OCI-LY1 (cell line): Measurements from ENCODE around the gene MBNL1.
A peak's percentile ranks its signal among the peaks of the same experiment; 100 is the strongest.

Source experiments
- H2AFZ ChIP-seq: fragments of 200-600 bp; sonication (generic), shearing (Covaris generic); 2 replicates; pipeline ENCODE4 v1.6.0; 2014; ENCODE audit warnings: antibody characterized with exemption, mild to moderate bottlenecking, low read length
- H3F3A ChIP-seq: fragments of 200-600 bp; sonication (generic), shearing (Covaris generic); 2 replicates; pipeline ENCODE4 v1.6.0; 2014; ENCODE audit warnings: mild to moderate bottlenecking, antibody characterized with exemption, low read length, moderate library complexity; ENCODE audit not compliant: insufficient read depth
- H3K27ac ChIP-seq: fragments of 200-600 bp; sonication (generic); 2 replicates; pipeline ENCODE4 v1.5.1; 2014; ENCODE audit warnings: low read length, mixed run types, mild to moderate bottlenecking, low read depth; ENCODE audit not compliant: poor library complexity, severe bottlenecking
- H3K27me3 ChIP-seq: fragments of 200-600 bp; sonication (generic); 2 replicates; pipeline ENCODE4 v1.6.0; 2014; ENCODE audit warnings: antibody characterized with exemption, mild to moderate bottlenecking, low read length, moderate library complexity; ENCODE audit not compliant: insufficient read depth
- H3K36me3 ChIP-seq: fragments of 200-600 bp; sonication (generic); 2 replicates; pipeline ENCODE4 v1.6.1; 2014; ENCODE audit warnings: mild to moderate bottlenecking, antibody characterized with exemption, low read length, moderate library complexity, mixed read lengths; ENCODE audit not compliant: insufficient read depth
- H3K4me1 ChIP-seq: fragments of 200-600 bp; sonication (generic); 2 replicates; pipeline ENCODE4 v1.5.1; 2014; ENCODE audit warnings: mild to moderate bottlenecking, low read length, moderate library complexity; ENCODE audit not compliant: insufficient read depth, severe bottlenecking
- H3K4me2 ChIP-seq: fragments of 200-600 bp; sonication (generic), shearing (Covaris generic); 2 replicates; pipeline ENCODE4 v1.6.1; 2014; ENCODE audit warnings: low read length
- H3K4me3 ChIP-seq: fragments of 200-600 bp; sonication (generic); 2 replicates; pipeline ENCODE4 v1.5.1; 2014; ENCODE audit warnings: low read length, low read depth, mild to moderate bottlenecking, mixed read lengths; ENCODE audit not compliant: poor library complexity, severe bottlenecking
- H3K79me2 ChIP-seq: fragments of 200-600 bp; shearing (Covaris generic); 2 replicates; pipeline ENCODE4 v1.6.1; 2016; ENCODE audit warnings: mixed run types, low read length, mixed read lengths; ENCODE audit not compliant: insufficient read depth
- H3K9ac ChIP-seq: fragments of 200-600 bp; sonication (generic), shearing (Covaris generic); 2 replicates; pipeline ENCODE4 v1.6.1; 2014; ENCODE audit warnings: mild to moderate bottlenecking, low read length, mixed read lengths
- H3K9me2 ChIP-seq: fragments of 200-600 bp; sonication (generic), shearing (Covaris generic); 2 replicates; pipeline ENCODE4 v1.6.1; 2014; ENCODE audit warnings: low read depth, mild to moderate bottlenecking, low read length, mixed read lengths
- H3K9me3 ChIP-seq: fragments of 200-600 bp; shearing (Covaris generic); 2 replicates; pipeline ENCODE4 v1.6.1; 2014; ENCODE audit warnings: low read length, mixed read lengths
- H4K20me1 ChIP-seq: fragments of 200-600 bp; sonication (generic), shearing (Covaris generic); 2 replicates; pipeline ENCODE4 v1.6.0; 2016; ENCODE audit warnings: mild to moderate bottlenecking, low read length; ENCODE audit not compliant: insufficient read depth
- CTCF ChIP-seq: fragments of 200-600 bp; sonication (generic), shearing (Covaris generic); IDR thresholded peaks from 2 replicates; pipeline ENCODE4 v1.5.1; 2017; ENCODE audit warnings: mild to moderate bottlenecking, antibody characterized with exemption, low read length, moderate library complexity, mixed read lengths
- EZH2 ChIP-seq: fragments of 200-600 bp; sonication (generic), shearing (Covaris generic); IDR thresholded peaks from 2 replicates; pipeline ENCODE4 v1.8.0; 2017; ENCODE audit warnings: borderline replicate concordance, mixed run types, mild to moderate bottlenecking, antibody characterized with exemption, low read length, moderate library complexity, mixed read lengths

The MBNL1 gene

GRCh38 chr3:152383136-152383606 lies 114.4 kb downstream of the MBNL1 start:
- Histone ChIP-seq H3K36me3 (peaks cover 28% of the 10 kb centered on the region), H3K4me1 (peaks cover 79% of the 10 kb centered on the region), H3K27ac (peak overlapping the region; percentile 21), H2AFZ (no peak overlapping the region), H3K9me3 (no peaks in the 10 kb centered on the region), H3K4me2 (no peak overlapping the region), H3K9ac (no peak overlapping the region), H3K4me3 (no peak overlapping the region), H3F3A (no peaks in the 10 kb centered on the region), H3K79me2 (peaks cover 100% of the 10 kb centered on the region), H4K20me1 (no peaks in the 10 kb centered on the region), H3K27me3 (no peaks in the 10 kb centered on the region), H3K9me2 (no peaks in the 10 kb centered on the region)
- TF ChIP-seq CTCF (no peak), EZH2 (no peak)

GRCh38 chr3:152384412-152384811 lies 115.7 kb downstream of the MBNL1 start:
- Histone ChIP-seq H3K9me3 (no peaks in the 10 kb centered on the region), H4K20me1 (no peaks in the 10 kb centered on the region), H2AFZ (no peak overlapping the region), H3K4me3 (no peak overlapping the region), H3K4me2 (no peak overlapping the region), H3K27ac (no peak overlapping the region), H3K79me2 (peaks cover 100% of the 10 kb centered on the region), H3K9ac (no peak overlapping the region), H3K9me2 (no peaks in the 10 kb centered on the region), H3K36me3 (peaks cover 24% of the 10 kb centered on the region; the same call in 1 of the 2 replicates), H3F3A (no peaks in the 10 kb centered on the region), H3K4me1 (peaks cover 68% of the 10 kb centered on the region), H3K27me3 (no peaks in the 10 kb centered on the region)
- TF ChIP-seq CTCF = no peak
- TF ChIP-seq EZH2 = no peak

- Histone ChIP-seq H3K4me1 (peaks cover 54% of the 10 kb centered on the region), H3K79me2 (peaks cover 99% of the 10 kb centered on the region), H3K4me3 (no peak overlapping the region), H3K27me3 (no peaks in the 10 kb centered on the region), H3K9me2 (no peaks in the 10 kb centered on the region), H3F3A (no peaks in the 10 kb centered on the region), H3K36me3 (peaks cover 24% of the 10 kb centered on the region; the same call in 1 of the 2 replicates), H3K27ac (no peak overlapping the region), H2AFZ (no peak overlapping the region), H3K9me3 (no peaks in the 10 kb centered on the region), H4K20me1 (no peaks in the 10 kb centered on the region), H3K4me2 (no peak overlapping the region), H3K9ac (no peak overlapping the region)
- no peak for TF ChIP-seq EZH2
- TF ChIP-seq CTCF = no peak
Measured at GRCh38 chr3:152385761-152386160, 117.0 kb downstream of the MBNL1 start.
